ENCODE data around the gene ASF1A.

Gene ASF1A

GRCh38 chr6:118917546-118918328, 23.8 kb downstream of the ASF1A start:
- no peak for DNase-seq

DNA sequence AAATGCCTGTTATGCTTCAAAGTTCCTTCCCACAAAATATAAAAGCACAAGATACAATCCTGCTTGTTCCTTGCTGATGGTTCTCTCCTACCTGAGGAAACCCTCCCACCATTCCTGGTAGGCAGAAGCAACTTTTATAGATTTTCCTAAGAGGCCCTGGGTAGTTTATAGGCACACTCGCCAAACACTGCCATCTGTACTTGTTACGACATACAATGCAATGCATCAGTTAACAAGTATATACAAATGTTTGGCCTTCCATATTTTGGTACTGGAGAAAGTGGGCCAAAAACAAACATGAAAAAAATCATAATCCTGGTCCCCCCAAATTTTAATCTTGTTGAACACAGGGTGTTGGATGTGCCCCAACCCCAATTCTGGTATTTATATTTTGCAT, 24.4 kb downstream of the ASF1A start:
- DNase-seq = no peak

- DNase-seq = no peak
Observed at GRCh38 chr6:118921084-118921483, 27.1 kb downstream of the ASF1A start.

GRCh38 chr6:118923035-118923434, 29.1 kb downstream of the ASF1A start:
- DNase-seq = no peak

- no peak for DNase-seq
Observed at GRCh38 chr6:118930680-118931079, 36.7 kb downstream of the ASF1A start.

DNA sequence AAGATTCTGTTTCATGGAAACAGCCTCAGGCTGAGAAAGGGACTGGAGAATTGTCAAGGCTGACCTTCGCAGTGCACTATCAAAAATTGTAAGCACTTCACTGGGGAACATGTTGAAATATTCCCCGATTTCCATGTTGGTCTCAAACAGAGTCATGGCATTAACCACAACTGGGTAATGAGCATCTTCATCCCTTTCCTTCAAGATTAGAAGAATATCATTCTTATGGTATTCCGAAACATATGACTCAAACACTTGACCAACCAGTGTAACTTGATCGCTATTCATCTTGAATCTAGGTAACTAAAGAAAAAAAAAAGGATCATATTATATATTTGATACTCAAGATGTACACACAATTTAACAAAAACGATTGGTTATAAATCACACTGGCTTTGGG, 37.5 kb downstream of the ASF1A start:
- no peak for DNase-seq

GRCh38 chr6:118932421-118932820, 38.5 kb downstream of the ASF1A start:
- DNase-seq = no peak

DNA sequence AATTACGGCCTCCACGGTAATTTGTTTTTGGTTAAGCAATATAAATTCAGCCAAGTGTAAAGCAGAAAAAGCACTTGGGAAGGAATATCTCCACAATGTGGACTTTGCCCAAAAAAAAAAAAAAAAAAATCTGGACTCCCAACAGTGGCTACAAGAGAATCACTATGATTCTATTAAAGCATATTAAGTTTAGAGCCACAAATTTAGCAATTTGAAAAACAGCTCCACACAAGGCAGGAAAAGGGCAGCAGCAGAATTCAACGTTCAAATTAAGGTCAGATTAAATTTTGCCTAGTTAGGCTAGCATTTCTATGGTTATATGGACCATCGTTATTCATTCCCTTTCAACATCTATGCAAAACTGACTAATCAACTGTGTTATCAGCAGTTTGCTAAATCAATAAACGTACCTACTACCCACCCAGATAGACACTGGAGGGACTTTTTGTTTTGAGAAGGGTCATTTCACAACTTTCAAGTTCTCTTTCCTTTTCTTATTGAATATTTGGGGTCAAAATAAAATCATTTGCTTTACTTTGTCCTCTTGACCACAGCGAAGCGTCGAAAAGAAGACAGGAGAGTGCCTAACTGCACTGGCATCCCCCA, 40.0 kb downstream of the ASF1A start:
- DNase-seq = no peak

- DNase-seq = peak; percentile 93
Observed at GRCh38 chr6:118934461-118935330, 40.7 kb downstream of the ASF1A start, which contains the start of gene MCM9. MCM9 (minus strand) TSS chr6:118935159; CDS start chr6:118931723, 3,436 bp downstream.

DNA sequence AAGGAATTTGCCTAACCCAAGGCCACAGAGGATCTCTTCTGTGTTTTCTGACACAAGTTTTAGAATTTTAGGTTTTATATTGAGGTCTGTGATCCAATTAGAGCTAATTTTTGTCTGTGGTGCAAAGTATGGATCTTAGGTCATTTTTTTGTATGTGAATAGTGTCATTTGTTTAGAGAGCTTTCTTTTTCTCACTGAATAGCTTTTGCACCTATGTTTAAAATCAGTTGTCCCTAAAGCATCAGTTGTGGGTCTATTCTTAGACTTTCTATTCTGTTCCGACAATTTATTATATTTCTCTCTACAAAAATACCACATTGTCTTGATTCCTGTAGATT, 41.3 kb downstream of the ASF1A start:
- no peak for DNase-seq

DNA sequence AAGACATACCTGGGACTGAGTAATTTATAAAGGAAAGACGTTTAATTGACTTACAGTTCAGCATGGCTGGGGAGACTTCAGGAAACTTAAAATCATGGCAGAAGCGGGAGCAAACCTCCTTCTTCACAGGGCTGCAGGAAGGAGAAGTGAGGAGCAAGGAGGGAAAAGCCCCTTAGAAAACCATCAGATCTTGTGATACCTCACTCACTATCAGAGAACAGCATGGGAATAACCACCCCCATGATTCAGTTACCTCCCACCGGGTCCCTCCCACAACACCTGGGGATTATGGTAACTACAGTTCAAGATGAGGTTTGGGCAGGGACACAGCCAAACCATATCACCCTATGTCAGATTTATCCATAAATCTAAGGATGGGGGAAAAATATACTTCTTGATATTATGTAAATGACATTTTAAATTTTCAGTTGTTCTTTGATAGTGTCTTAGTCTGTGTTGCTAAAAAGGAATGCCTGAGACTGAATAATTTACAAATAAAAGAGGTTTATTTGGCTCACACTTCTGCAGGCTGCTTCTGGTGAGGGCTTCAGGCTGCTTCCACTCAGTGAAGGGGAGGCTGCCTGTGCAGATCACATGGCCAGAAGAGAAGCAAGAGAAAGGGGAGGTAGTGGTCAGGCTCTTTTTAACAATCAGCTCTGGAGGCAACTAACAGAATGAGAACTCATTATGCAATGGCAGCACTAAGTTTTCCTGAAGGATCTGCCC, 42.2 kb downstream of the ASF1A start:
- no peak for DNase-seq

GRCh38 chr6:118939683-118940082, 45.7 kb downstream of the ASF1A start:
- no peak for DNase-seq

GRCh38 chr6:118940770-118941169, 46.8 kb downstream of the ASF1A start:
- no peak for DNase-seq

DNA sequence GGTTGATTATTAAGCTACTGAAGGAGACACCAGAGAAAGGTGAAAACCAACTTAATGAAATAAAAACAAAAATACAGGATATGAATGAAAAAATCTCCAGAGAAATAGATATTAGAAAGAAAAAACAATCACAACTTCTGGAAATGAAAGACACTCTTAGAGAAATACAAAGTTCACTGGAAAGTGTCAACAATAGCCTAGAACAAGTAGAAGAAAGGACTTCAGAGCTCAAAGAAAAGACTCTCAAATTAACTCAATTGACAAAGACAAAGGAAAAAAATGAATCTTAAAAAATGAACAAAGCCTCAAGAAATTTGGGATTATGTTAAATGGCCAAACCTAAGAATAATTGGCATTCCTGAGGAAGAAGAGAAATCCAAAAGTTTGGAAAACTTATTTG, 51.3 kb downstream of the ASF1A start:
- no peak for DNase-seq

- no peak for DNase-seq
Observed at GRCh38 chr6:118952683-118953082, 58.7 kb downstream of the ASF1A start.

GRCh38 chr6:118953391-118953790, 59.4 kb downstream of the ASF1A start:
- DNase-seq = no peak

All from activated CD4-positive, alpha-beta T cell treated with anti-CD3 and anti-CD28 coated beads, Interleukin-2, Interleukin-6, amounts not matched to agents 100 ng/mL and 50 ng/mL, durations not matched to agents 16 hours and 8 hours (primary cell).